Measurements from ENCODE around the gene TMEM52.

TMEM52 gene

DNA sequence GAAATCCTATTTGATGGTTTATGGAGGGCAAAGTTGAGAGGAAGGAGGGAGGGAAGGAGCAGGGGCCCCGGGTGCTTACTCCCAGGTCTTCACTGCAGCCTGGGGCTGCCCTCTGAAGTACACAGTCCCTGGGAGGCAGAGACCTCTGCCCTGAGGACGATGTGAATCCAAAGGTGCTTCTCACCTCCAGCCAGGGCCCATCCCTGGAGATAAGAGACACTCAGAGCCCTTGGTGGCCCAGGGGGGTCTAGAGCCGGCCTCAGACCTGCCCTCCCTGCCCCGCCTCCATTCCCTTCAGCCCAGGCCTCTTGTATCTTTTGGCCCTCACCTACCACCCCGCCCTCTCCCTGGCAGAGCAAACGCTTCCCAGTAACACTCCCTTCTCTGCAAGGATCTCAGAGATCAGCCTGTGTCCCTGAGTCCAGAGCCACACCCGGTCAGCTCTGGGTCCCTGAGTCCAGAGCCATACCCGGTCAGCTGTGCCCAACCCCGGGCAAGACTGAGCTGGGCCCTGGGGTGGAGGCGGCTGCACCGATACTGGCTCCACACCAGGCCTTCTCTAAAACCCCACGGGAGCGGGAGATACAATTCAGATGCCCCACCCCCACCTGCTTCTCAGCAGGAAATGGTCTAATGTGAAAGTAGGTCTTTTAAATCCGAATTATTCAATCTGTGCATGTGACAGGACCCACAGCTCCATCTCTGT lies 24.6 kb downstream of the TMEM52 start:
- TF ChIP-seq, protein P1, sequence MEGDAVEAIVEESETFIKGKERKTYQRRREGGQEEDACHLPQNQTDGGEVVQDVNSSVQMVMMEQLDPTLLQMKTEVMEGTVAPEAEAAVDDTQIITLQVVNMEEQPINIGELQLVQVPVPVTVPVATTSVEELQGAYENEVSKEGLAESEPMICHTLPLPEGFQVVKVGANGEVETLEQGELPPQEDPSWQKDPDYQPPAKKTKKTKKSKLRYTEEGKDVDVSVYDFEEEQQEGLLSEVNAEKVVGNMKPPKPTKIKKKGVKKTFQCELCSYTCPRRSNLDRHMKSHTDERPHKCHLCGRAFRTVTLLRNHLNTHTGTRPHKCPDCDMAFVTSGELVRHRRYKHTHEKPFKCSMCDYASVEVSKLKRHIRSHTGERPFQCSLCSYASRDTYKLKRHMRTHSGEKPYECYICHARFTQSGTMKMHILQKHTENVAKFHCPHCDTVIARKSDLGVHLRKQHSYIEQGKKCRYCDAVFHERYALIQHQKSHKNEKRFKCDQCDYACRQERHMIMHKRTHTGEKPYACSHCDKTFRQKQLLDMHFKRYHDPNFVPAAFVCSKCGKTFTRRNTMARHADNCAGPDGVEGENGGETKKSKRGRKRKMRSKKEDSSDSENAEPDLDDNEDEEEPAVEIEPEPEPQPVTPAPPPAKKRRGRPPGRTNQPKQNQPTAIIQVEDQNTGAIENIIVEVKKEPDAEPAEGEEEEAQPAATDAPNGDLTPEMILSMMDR (IDR thresholded peaks at IDR 0.05) = no peak
- TF ChIP-seq ZFX (IDR thresholded peaks at IDR 0.05; ENCODE audit: borderline replicate concordance) = no peak
- H3K27ac ChIP-seq = peak overlapping the region; percentile 40

DNA sequence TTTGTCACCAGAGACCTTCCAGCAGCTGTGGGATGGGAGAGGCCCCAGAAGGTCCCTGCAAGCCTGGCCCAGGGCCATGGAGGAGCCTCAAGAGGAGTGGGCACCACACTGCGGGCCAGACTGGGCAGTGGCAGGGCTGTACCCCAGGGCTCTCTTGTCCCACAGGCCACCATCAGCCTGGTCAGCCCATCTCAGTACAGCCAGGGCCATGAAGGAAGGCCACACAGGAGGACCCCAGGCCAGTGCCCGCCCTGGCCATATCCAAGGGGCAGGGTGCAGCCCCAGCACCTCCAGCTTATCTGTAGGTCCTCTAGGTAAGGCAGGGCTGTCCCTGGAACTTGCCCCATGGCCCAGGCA lies 25.1 kb downstream of the TMEM52 start:
- TF ChIP-seq ZFX (IDR thresholded peaks at IDR 0.05; ENCODE audit: borderline replicate concordance) = no peak
- TF ChIP-seq, protein P1 (IDR thresholded peaks at IDR 0.05) = no peak
- H3K27ac ChIP-seq = no peak overlapping the region

DNA sequence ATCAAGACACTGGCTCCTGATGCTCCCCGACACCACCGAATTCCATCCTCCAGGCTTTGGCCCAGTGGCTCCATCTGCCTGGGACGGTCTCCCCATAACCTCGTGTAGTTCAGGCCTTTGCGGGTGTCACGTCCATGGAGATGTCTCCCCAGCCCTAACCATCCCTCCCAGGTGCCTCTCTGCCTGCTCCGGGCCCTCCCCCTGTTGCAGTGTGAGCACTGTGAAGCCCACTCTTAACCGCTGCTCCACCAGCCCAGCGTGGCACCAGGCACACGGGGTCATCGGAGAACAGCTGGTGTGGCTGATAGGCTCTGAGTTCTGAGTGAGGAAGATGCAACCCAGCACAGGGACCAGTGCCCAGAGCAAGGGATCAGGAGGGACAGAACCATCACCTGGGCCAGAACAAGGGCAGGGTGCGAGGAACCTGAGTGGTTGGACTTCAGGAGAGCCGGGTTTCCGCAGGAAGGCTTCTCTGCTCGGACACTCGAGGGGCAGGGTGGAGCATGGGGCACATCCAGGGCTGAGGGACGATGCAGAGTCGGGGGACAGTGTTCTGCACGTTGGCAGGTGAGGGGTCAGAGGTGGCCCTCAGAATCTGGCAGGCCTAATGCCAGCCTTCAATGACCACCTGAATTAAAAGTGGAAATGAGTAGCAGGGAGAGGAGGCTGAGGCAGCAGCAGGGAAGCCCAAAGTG lies 25.6 kb downstream of the TMEM52 start:
- TF ChIP-seq, protein P1 (IDR thresholded peaks at IDR 0.05) = no peak
- no peak for TF ChIP-seq ZFX (IDR thresholded peaks at IDR 0.05; ENCODE audit: borderline replicate concordance)
- no peak overlapping the region for H3K27ac ChIP-seq

DNA sequence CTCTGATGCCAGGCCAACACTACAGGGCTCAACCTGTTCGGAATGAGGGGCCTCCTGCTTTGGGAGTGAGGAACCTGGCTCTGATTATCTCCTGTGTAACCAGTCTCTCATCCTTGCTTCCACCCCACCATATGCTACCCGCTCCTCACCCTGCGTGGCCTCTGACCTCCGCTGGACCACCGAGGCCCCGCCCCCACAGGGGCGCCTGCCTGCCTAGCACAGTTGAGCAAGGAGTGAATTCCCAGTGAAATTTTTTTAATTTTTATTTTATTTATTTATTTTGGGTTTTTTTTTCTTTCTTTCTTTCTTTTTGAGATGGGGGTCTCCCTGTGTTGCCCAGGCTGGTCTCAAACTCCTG lies 26.3 kb downstream of the TMEM52 start:
- no peak overlapping the region for H3K27ac ChIP-seq
- TF ChIP-seq, protein P1 (IDR thresholded peaks at IDR 0.05) = no peak
- no peak for TF ChIP-seq ZFX (IDR thresholded peaks at IDR 0.05; ENCODE audit: borderline replicate concordance)

DNA sequence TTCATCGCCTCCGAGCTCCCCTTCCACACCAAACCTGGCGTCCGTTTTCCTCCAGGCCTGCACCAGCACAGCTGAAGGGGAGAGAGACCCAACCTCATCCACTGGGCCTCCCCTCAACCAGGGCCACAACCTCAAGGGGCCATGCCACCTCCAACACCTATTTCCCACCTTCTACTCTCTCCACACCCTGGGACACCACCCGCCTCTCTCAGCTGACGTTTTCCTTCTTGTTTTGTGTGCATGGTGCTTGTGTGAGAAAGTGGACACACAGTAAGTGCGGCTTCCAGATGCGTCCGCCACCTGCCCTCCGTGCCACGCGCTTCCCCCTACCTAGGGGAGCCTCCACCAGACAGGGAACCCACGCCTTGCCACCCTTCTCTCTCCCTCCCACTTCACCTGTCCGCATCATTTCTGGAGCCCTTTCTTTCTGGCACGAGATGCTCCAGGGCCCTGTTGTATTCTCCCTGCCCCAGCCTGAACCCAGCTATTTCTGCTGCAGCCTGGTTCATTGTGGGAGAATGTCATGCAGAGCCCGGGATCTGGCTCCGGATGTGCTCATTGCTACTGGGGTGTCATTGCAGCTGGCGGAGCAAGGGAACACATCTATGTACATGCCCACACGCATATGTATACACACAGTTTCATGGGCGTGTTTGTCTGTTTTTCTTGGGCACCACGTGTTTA lies 26.9 kb downstream of the TMEM52 start:
- peak overlapping the region; percentile 76 for H3K27ac ChIP-seq
- no peak for TF ChIP-seq ZFX (IDR thresholded peaks at IDR 0.05; ENCODE audit: borderline replicate concordance)
- TF ChIP-seq, protein P1 (IDR thresholded peaks at IDR 0.05) = no peak

DNA sequence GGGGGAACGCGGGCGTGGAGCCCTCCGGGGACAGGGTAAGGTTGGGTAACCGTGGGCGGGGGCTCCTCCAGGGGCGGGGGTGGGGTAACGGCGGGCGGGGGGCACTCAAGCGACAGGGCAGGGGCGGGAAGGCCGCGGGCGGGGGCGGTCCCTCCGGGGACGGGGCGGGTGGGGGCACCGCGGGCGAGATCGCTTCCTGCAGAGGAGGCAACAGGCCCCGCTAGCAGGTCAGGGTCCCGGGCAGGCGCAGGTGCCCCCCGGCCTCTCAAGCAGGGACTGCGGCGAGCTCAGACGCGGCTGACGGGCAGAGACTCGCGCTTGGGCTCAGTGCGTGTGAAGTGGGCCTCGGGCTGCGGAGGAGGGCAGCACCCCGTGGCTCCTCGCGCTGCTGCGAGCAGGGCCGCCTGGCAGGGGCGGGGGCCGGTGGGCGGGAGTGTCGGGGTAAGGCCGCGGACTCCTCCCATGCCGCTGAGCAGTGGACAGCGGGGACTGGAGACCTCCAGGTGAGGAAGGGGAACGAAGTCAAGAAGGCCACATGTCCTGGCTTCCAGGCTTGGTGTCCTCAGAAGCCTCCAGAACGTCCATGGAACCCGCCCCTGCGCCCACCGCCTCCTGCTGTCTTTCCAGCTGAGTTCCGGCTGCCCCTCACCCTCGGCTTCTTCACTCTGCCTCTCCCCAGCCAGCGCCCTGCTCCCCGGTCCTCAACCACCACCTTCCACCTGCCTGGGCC lies 27.6 kb downstream of the TMEM52 start:
- TF ChIP-seq, protein P1 (IDR thresholded peaks at IDR 0.05) = no peak
- no peak for TF ChIP-seq ZFX (IDR thresholded peaks at IDR 0.05; ENCODE audit: borderline replicate concordance)
- peak overlapping the region; percentile 76 for H3K27ac ChIP-seq
